ENCODE measurements around the gene FAF1.
"Not testable (repeated sequence)": the region's sequence is repeated elsewhere in the genome, so short reads cannot be mapped to it uniquely, and the experiment has no call there.

FAF1 gene

GRCh38 chr1:50952566-50952965 is 7.5 kb downstream of the FAF1 start:
- DNase-seq: not testable (repeated sequence)

GRCh38 chr1:50950396-50950795 is 9.7 kb downstream of the FAF1 start:
- no peak for DNase-seq

- no peak for DNase-seq
Measured at GRCh38 chr1:50949286-50949982, 10.6 kb downstream of the FAF1 start.

GRCh38 chr1:50942334-50942733 is 17.7 kb downstream of the FAF1 start:
- no peak for DNase-seq

GRCh38 chr1:50940291-50940690 is 19.8 kb downstream of the FAF1 start:
- DNase-seq: no peak

GRCh38 chr1:50936321-50936720 is 23.7 kb downstream of the FAF1 start:
- no peak for DNase-seq

GRCh38 chr1:50935276-50935675 is 24.8 kb downstream of the FAF1 start:
- not testable (repeated sequence) for DNase-seq

GRCh38 chr1:50934838-50935237 is 25.2 kb downstream of the FAF1 start:
- no peak for DNase-seq

- not testable (repeated sequence) for DNase-seq
Measured at GRCh38 chr1:50933770-50934169, 26.3 kb downstream of the FAF1 start.

GRCh38 chr1:50932043-50932442 is 28.0 kb downstream of the FAF1 start:
- not testable (repeated sequence) for DNase-seq

- DNase-seq: no peak
Measured at GRCh38 chr1:50930965-50931737, 28.9 kb downstream of the FAF1 start.

GRCh38 chr1:50930193-50930592 is 29.9 kb downstream of the FAF1 start:
- no peak for DNase-seq

- DNase-seq: no peak
Measured at GRCh38 chr1:50929376-50929958, 30.6 kb downstream of the FAF1 start.

GRCh38 chr1:50923564-50923963 is 36.5 kb downstream of the FAF1 start:
- no peak for DNase-seq

GRCh38 chr1:50921029-50921428 is 39.0 kb downstream of the FAF1 start:
- no peak for DNase-seq

GRCh38 chr1:50920409-50920808 is 39.7 kb downstream of the FAF1 start:
- DNase-seq: no peak

GRCh38 chr1:50917138-50918137 is 42.6 kb downstream of the FAF1 start:
- no peak for DNase-seq

- no peak for DNase-seq
Measured at GRCh38 chr1:50915621-50916020, 44.4 kb downstream of the FAF1 start.

- no peak for DNase-seq
Measured at GRCh38 chr1:50913954-50914353, 46.1 kb downstream of the FAF1 start.

GRCh38 chr1:50910356-50910755 is 49.7 kb downstream of the FAF1 start:
- DNase-seq: not testable (repeated sequence)

GRCh38 chr1:50907610-50908009 is 52.5 kb downstream of the FAF1 start:
- not testable (repeated sequence) for DNase-seq

- not testable (repeated sequence) for DNase-seq
Measured at GRCh38 chr1:50906050-50906449, 54.0 kb downstream of the FAF1 start.

GRCh38 chr1:50902419-50902818 is 57.6 kb downstream of the FAF1 start:
- DNase-seq: no peak
